Measurements from ENCODE around the gene TNP2.

DNA sequence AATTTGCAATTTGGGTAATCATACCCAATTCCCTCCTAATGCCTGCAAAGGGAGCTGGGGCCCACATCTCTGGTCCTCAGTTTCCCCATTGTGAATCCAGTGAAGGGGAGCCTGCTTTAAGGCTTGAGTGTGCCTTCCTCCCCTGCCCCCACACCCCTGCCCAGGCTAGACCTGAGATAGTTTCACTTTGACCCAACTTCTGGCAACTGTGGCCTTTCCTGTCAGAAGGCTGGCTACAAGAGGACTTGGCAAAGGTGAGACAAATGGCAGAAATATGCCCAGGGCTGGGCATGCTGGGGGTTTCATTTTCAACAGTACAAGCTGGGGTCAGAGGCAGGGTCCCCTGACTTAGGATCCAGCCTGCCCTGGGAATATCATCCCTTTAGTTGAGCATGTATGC is 23.1 kb downstream of the TNP2 start:
- TF ChIP-seq EZH2 (IDR thresholded peaks at IDR 0.05): no peak
- TF ChIP-seq YY1 (IDR thresholded peaks at IDR 0.05; ENCODE audit: extremely low read depth, insufficient replicate concordance, low read depth, low read length): no peak
- TF ChIP-seq EZH2phosphoT487 (IDR thresholded peaks at IDR 0.05; ENCODE audit: borderline replicate concordance): no peak
- TF ChIP-seq, protein P1, sequence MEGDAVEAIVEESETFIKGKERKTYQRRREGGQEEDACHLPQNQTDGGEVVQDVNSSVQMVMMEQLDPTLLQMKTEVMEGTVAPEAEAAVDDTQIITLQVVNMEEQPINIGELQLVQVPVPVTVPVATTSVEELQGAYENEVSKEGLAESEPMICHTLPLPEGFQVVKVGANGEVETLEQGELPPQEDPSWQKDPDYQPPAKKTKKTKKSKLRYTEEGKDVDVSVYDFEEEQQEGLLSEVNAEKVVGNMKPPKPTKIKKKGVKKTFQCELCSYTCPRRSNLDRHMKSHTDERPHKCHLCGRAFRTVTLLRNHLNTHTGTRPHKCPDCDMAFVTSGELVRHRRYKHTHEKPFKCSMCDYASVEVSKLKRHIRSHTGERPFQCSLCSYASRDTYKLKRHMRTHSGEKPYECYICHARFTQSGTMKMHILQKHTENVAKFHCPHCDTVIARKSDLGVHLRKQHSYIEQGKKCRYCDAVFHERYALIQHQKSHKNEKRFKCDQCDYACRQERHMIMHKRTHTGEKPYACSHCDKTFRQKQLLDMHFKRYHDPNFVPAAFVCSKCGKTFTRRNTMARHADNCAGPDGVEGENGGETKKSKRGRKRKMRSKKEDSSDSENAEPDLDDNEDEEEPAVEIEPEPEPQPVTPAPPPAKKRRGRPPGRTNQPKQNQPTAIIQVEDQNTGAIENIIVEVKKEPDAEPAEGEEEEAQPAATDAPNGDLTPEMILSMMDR (IDR thresholded peaks at IDR 0.05 in 2 of 3, conservative IDR thresholded peaks at IDR 0.05 in 1 of 3; ENCODE audit: borderline replicate concordance in 1 of 3, insufficient read depth in 1 of 3, low read depth in 2 of 3, low read length in 2 of 3): no peak
